ENCODE data around the gene PAMR1. TPM values are rescaled to one million over a fixed set of nuclear protein-coding genes. Genes with fewer than 3 reads are reported as not detected.

The PAMR1 gene
- total and polyA plus RNA-seq, 10 of the 15 experiments (the other 5 are each of a cell fraction or from before 2014, with no cell fraction given) = 0.04 TPM; not detected in 9

GRCh38 chr11:35390737-35391682, 134.4 kb downstream of the PAMR1 start (continued):
- TF ChIP-seq MEF2A (IDR thresholded peaks at IDR 0.05; ENCODE audit: insufficient read depth, low read depth, low read length) = peak; percentile 85
- 0 out of 2 replicates have a peak, but pooled peaks have one; percentile 8 for TF ChIP-seq YY1 (IDR thresholded peaks at IDR 0.05; ENCODE audit: low read depth, low read length)
- TF ChIP-seq E4F1 (IDR thresholded peaks at IDR 0.05; ENCODE audit: borderline replicate concordance, partially characterized antibody) = no peak
- no peak for TF ChIP-seq ZBTB4 (CRISPR knock-in tag; IDR thresholded peaks at IDR 0.05)
- TF ChIP-seq BHLHE40 (IDR thresholded peaks at IDR 0.05; ENCODE audit: borderline replicate concordance in 1 of 2, low read depth in 2 of 2, low read length in 1 of 2) = peak; percentile 81 to 85
- TF ChIP-seq MTA3 (IDR thresholded peaks at IDR 0.05; ENCODE audit: borderline replicate concordance, low read length) = peak; percentile 78
- no peak for TF ChIP-seq NFYB (IDR thresholded peaks at IDR 0.05; ENCODE audit: insufficient read depth, low read depth, low read length)
- no peak for TF ChIP-seq ZZZ3 (IDR thresholded peaks at IDR 0.05; ENCODE audit: control insufficient read depth, insufficient read length, low read depth)
- no peak for TF ChIP-seq CHD4 (IDR thresholded peaks at IDR 0.05)
- peak; percentile 47 for TF ChIP-seq MTA2 (IDR thresholded peaks at IDR 0.05; ENCODE audit: low read depth)
- TF ChIP-seq EED (IDR thresholded peaks at IDR 0.05; ENCODE audit: low read depth) = 0 out of 2 replicates have a peak, but pooled peaks have one; percentile 43
- TF ChIP-seq JUNB (IDR thresholded peaks at IDR 0.05) = peak; percentile 93
- TF ChIP-seq EP300 (IDR thresholded peaks at IDR 0.05; ENCODE audit: borderline replicate concordance in 1 of 2, control insufficient read depth in 1 of 2, low read depth in 2 of 2, low read length in 2 of 2) = peak; percentile 43 to 55; a peak in 2 of 4 replicates
